ENCODE measurements around the gene DENND2D.

DENND2D gene

GRCh38 chr1:111199881-111200801, at the start of gene DENND2D:
DENND2D (minus strand) TSS chr1:111200646; CDS start chr1:111200459, 187 bp downstream.
- no peak for DNase-seq (ENCODE audit: low read depth)

- no peak for DNase-seq (ENCODE audit: low read depth)
These were observed 49.5 kb upstream of the DENND2D start for GRCh38 chr1:111249960-111250359.

- DNase-seq (ENCODE audit: low read depth) = no peak
These were observed 46.8 kb upstream of the DENND2D start for GRCh38 chr1:111247125-111247838.

- DNase-seq (ENCODE audit: low read depth) = no peak
These were observed 42.5 kb upstream of the DENND2D start for GRCh38 chr1:111242805-111243523.

- DNase-seq (ENCODE audit: low read depth) = no peak
These were observed 41.4 kb upstream of the DENND2D start for GRCh38 chr1:111241797-111242196.

GRCh38 chr1:111238056-111238795, 37.8 kb upstream of the DENND2D start:
- no peak for DNase-seq (ENCODE audit: low read depth)

GRCh38 chr1:111236806-111237205, 36.4 kb upstream of the DENND2D start:
- no peak for DNase-seq (ENCODE audit: low read depth)

- DNase-seq (ENCODE audit: low read depth) = no peak
These were observed 35.9 kb upstream of the DENND2D start for GRCh38 chr1:111236379-111236778.

GRCh38 chr1:111234866-111235265, 34.4 kb upstream of the DENND2D start:
- no peak for DNase-seq (ENCODE audit: low read depth)

- no peak for DNase-seq (ENCODE audit: low read depth)
These were observed 33.8 kb upstream of the DENND2D start for GRCh38 chr1:111234258-111234657.

- no peak for DNase-seq (ENCODE audit: low read depth)
These were observed 31.7 kb upstream of the DENND2D start for GRCh38 chr1:111232134-111232533.

GRCh38 chr1:111228748-111229126, 28.3 kb upstream of the DENND2D start:
- no peak for DNase-seq (ENCODE audit: low read depth)

- no peak for DNase-seq (ENCODE audit: low read depth)
These were observed 27.7 kb upstream of the DENND2D start for GRCh38 chr1:111227851-111228747.

GRCh38 chr1:111227434-111227833, 27.0 kb upstream of the DENND2D start, which contains the start of gene CHI3L2:
CHI3L2 (plus strand) TSS chr1:111227713; CDS start chr1:111227730, 17 bp downstream.
- DNase-seq (ENCODE audit: low read depth) = no peak

GRCh38 chr1:111225717-111226400, 25.4 kb upstream of the DENND2D start:
- DNase-seq (ENCODE audit: low read depth) = no peak

- DNase-seq (ENCODE audit: low read depth) = no peak
These were observed 24.6 kb upstream of the DENND2D start for GRCh38 chr1:111225091-111225490.

GRCh38 chr1:111223126-111223685, 22.8 kb upstream of the DENND2D start:
- DNase-seq (ENCODE audit: low read depth) = no peak

GRCh38 chr1:111222308-111223125, 22.1 kb upstream of the DENND2D start:
- no peak for DNase-seq (ENCODE audit: low read depth)
